Body of pancreas (tissue), 4 donors: ENCODE data around the gene PKNOX2.

Experiments used
- CTCF ChIP-seq, 7 experiments: fragments of 450-650 bp in 4 of 7; fragments of 200-600 bp in 3 of 7; sonication (generic) in 3 of 7; IDR thresholded peaks; one replicate each; pipeline ENCODE4 v1.5.1; 2016 to 2019; ENCODE audit warnings: antibody characterized with exemption in 7 of 7
- POLR2A ChIP-seq, 3 donors: fragments of 450-650 bp; IDR thresholded peaks; one replicate each; pipeline ENCODE4 v1.6.1; 2016; ENCODE audit warnings: antibody characterized with exemption in 3 of 3, mild to moderate bottlenecking in 2 of 3

GRCh38 chr11:125175166-125175565, 10.6 kb downstream of the PKNOX2 start:
- TF ChIP-seq POLR2A (IDR thresholded peaks at IDR 0.05) (no peak), CTCF (IDR thresholded peaks at IDR 0.05) (no peak)
